ENCODE results near the gene NISCH. TPM values are rescaled to one million over a fixed set of nuclear protein-coding genes. Genes with fewer than 3 reads are reported as not detected.

The NISCH gene
- total RNA-seq, 6 experiments from 2014 or later = 19.7 to 51.9 (median 30.6) TPM

- no peak overlapping the region for H3K27ac ChIP-seq
- WGBS (ENCODE audit: insufficient coverage, low coverage, low lambda C conversion rate, missing lambda C conversion rate) = 73% methylated on average over 4 of the region's 9 CpGs
- H3K4me1 ChIP-seq = peaks cover 0 to 23% (median 10%) of the 10 kb centered on the region in 4 donors
- peaks cover 0 to 15% (median 2%) of the 10 kb centered on the region in 4 donors for H3K36me3 ChIP-seq
- DNase-seq (no peak), ATAC-seq (peak in 1 of 4 donors; percentile 1)
- no peaks in the 10 kb centered on the region for H3K27me3 ChIP-seq
- intact Hi-C loops (cut with DNase I) = no loop called here
- no peaks in the 10 kb centered on the region for H3K9me3 ChIP-seq
- TF ChIP-seq POLR2A (IDR thresholded peaks at IDR 0.05) = no peak
- no peak for TF ChIP-seq CTCF (IDR thresholded peaks at IDR 0.05)
- no peak overlapping the region for H3K4me3 ChIP-seq
These were observed 12.9 kb downstream of the NISCH start for GRCh38 chr3:52468336-52468735.

DNA sequence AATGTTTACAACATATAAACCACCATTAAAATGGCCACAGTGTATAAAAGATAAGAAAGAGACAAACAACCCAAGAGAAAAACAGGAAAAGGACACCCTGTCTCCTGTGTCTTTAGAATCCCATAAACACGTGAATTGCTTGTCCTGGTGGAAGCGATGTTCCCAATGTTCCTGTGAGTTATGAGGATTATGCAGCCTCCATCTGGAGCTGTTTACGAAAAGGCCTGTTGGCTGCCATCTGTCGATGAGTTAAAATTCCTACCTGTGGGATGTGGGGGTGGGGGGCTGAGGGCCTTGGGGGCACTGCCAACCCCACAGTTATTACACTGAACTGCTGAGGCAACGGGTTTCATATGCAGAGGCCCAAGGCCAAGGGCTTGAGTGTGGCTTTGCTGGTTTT lies 13.6 kb downstream of the NISCH start:
- intact Hi-C loops (cut with DNase I) = no loop called here

DNA sequence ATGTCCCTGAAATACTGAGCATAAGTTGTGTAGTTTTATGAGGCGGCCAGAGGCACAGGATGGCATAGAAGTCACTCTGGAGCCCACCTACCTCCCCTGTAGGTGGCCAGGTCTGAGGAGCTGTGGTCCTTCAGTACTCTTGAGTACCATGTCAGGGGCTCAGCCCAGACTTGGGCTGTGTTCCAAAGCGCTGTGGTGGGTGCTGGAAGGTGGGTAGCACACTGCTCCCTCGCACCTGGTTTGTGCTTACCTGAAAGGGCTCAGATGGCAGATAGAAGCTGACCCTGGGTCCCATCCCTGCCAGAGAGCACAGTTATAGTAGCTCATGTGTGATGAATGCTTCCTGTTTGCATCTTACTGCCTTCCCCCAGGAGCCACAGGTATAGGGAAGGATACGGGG lies 15.5 kb downstream of the NISCH start:
- TF ChIP-seq POLR2A (IDR thresholded peaks at IDR 0.05) = no peak
- TF ChIP-seq CTCF (IDR thresholded peaks at IDR 0.05) = no peak
- ATAC-seq = no peak
- intact Hi-C loops (cut with DNase I) = no loop called here
- peak in 1 of 3 donors; percentile 23 for DNase-seq
- no peaks in the 10 kb centered on the region for H3K9me3 ChIP-seq
- peaks cover 0 to 26% (median 11%) of the 10 kb centered on the region in 4 donors for H3K36me3 ChIP-seq
- H3K27ac ChIP-seq = peak overlapping the region in 2 of 3 donors; percentile 38 to 52
- no peaks in the 10 kb centered on the region for H3K27me3 ChIP-seq
- no peak overlapping the region for H3K4me3 ChIP-seq
- H3K4me1 ChIP-seq = peaks cover 0 to 27% (median 10%) of the 10 kb centered on the region in 4 donors
- 0% methylated on average over 1 of the region's 4 CpGs for WGBS (ENCODE audit: insufficient coverage, low coverage, low lambda C conversion rate, missing lambda C conversion rate)

More for the DNA sequence above, 13.6 kb downstream of the NISCH start:
- H3K4me1 ChIP-seq = peaks cover 0 to 23% (median 10%) of the 10 kb centered on the region in 4 donors
- no peak overlapping the region for H3K27ac ChIP-seq
- peaks cover 0 to 21% (median 5%) of the 10 kb centered on the region in 4 donors for H3K36me3 ChIP-seq
- TF ChIP-seq POLR2A (IDR thresholded peaks at IDR 0.05) = no peak
- no peak for TF ChIP-seq CTCF (IDR thresholded peaks at IDR 0.05)
- no peaks in the 10 kb centered on the region for H3K27me3 ChIP-seq
- H3K4me3 ChIP-seq = no peak overlapping the region
- no peaks in the 10 kb centered on the region for H3K9me3 ChIP-seq
- 84% methylated on average over 5 of the region's 5 CpGs for WGBS (ENCODE audit: insufficient coverage, low coverage, low lambda C conversion rate, missing lambda C conversion rate)
- ATAC-seq (no peak), DNase-seq (no peak)

- Histone ChIP-seq H3K27ac (peak overlapping the region in 2 of 3 donors; percentile 38 to 52), H3K36me3 (peaks cover 0 to 30% (median 14%) of the 10 kb centered on the region in 4 donors), H3K4me1 (peaks cover 0 to 27% (median 10%) of the 10 kb centered on the region in 4 donors), H3K27me3 (no peaks in the 10 kb centered on the region), H3K9me3 (no peaks in the 10 kb centered on the region), H3K4me3 (no peak overlapping the region)
- DNase-seq (peak; percentile 88 to 96 (median 95)), ATAC-seq (peak; percentile 91 to 96 (median 92))
- TF ChIP-seq CTCF (IDR thresholded peaks at IDR 0.05) = peak; percentile 71 to 82 (median 76)
- no peak for TF ChIP-seq POLR2A (IDR thresholded peaks at IDR 0.05)
- intact Hi-C loops (cut with DNase I) = no loop called here
- WGBS (ENCODE audit: insufficient coverage, low coverage, low lambda C conversion rate, missing lambda C conversion rate) = 14% methylated on average over 8 of the region's 26 CpGs
These were observed 16.2 kb downstream of the NISCH start for GRCh38 chr3:52471371-52472238.

Measured in right lobe of liver (tissue), 6 donors.